GM18505 (cell line): ENCODE measurements around the gene CD83.

Experiments used
- ATAC-seq: cut with Tn5 transposase; IDR thresholded peaks from one replicate; pipeline ENCODE4 v1.9.1; 2021; ENCODE audit not compliant: unreplicated experiment
- POLR2A ChIP-seq: IDR thresholded peaks from 4 replicates; pipeline ENCODE4 v1.6.1; 2011; ENCODE audit warnings: borderline replicate concordance; ENCODE audit not compliant: insufficient read depth, insufficient read length; ENCODE audit errors: extremely low read depth

The CD83 gene

DNA sequence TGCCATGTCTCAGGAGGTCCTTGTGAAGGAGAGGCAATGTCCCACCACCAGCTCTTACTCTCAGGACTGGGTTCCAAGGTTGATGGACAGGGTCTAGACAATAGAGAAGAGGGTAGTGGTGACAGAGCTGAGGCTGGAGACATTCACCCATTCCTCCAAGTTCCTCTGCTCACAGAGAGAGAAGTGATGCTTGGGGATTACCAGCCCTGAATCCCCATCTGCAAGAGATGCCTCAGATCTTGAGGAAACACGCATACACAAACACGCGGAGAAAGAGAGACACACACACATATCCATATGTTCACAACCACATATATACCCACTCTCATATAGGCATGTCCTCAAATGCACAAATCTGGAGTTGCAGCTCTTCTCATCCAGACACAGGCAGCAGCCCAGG, 15.2 kb upstream of the CD83 start:
- ATAC-seq: no peak
- no peak for TF ChIP-seq POLR2A

DNA sequence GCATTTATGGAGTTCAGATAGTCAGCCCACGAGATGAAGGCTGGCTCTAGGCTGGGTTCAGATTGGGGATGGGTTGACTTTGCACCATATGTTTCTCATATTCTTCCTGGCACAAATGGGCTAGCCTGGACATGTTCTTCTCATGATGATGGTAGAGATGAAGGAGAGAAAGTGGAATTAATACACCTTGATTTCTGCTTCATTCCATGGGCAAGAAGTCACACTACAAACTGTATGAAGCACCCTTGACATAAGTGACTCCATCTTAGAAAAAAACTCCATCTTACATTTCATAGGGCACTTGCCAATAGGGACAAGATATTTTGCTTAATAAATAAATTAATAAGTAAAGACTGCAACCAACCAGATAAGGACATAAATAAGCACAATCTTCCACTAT, 12.0 kb upstream of the CD83 start:
- TF ChIP-seq POLR2A: no peak
- no peak for ATAC-seq

GRCh38 chr6:14107000-14107399, 10.6 kb upstream of the CD83 start:
- no peak for ATAC-seq
- no peak for TF ChIP-seq POLR2A

DNA sequence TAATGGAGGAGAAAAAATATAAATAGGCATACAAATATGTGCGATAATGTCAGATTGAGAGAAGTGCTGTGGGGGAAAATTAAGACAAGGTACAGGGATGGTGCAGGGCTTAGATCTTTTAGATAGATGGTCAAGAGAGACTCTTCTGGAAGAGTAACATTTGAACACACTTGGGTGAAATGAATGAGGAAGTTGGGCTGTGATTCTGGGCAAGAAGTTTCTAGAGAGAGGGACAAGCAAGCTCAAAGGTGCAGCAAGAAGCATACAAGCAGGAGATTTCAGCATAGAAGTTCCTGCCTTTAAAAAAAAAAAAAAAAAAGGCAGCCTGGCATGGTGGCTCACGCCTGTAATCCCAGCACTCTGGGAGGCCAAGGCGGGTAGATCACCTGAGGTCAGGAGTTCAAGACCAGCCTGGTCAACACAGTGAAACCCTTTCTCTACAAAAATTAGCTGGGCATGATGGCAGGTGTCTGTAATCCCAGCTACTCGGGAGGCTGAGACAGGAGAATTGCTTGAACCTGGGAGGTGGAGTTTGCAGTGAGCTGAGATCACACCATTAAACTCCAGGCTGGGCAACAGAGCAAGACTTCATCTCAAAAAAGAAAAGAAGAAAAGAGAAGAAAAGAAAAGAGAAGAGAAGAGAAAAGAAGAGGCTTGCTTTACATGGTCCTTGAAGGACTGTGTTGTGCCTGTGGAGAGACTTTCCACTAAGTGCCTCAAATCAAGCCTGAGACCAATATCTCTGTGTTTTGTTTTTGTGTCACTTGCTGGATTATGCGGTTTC, 9.7 kb upstream of the CD83 start:
- no peak for TF ChIP-seq POLR2A
- ATAC-seq: no peak

DNA sequence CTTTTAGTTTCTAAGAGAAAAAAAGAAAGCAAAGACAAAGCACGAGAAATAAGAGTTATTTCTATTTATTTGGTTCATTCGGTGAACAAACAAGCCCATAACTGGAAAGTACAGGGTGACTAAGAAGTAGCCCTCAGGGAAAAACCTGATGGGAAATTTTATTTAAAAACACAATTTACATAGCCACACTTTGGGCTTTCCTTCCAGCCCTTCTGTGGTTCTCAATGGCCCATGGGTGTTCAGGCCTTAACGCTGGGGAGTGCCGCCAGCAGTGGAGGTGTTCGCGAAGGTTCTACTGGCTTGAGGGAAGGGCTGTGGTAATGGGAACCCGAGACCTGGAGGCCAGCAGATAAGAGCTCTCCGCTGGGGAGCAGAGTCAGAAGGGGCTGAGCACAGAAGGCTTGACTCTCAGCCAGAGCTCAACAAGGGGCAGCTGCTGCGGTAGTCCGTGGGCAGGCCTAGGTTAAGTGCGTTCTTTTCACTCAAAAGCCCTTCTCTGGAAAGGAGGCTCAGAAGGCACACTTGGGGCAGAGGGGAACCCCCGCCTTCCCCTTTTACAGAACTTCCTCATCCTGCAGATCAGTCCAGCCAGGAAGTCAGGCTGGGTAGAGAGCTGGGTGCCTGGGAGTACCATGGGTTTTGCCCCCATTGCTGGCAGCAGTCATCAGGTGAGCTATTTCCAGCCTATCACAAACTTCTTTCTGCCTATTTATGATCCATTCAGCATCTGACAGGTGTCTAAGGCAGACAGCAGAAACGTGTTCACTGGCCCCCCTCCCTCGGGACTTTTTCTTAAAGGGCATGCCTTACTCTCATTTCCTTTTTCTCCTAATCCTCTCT, 8.8 kb upstream of the CD83 start:
- peak; percentile 52 for TF ChIP-seq POLR2A
- peak; percentile 76 for ATAC-seq

DNA sequence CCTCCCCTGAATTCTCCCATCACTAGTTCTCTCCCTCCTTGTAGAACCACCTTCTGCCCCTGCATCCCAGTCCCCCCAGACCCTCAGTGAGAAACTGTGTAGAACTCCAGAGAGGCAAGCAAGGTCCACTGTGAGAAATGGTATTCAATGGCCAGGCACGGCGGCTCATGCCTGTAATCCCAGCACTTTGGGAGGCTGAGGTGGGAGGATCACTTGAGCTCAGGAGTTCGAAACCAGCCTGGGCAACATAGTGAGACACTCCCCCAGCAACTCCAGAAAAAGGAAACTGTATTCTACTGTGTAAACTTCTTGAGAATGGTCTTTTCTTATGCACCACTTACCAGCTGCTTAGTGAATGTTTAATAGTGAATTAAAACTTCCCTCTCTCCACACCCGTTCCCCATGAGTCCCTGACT, 8.2 kb upstream of the CD83 start:
- no peak for TF ChIP-seq POLR2A
- ATAC-seq: peak; percentile 8

DNA sequence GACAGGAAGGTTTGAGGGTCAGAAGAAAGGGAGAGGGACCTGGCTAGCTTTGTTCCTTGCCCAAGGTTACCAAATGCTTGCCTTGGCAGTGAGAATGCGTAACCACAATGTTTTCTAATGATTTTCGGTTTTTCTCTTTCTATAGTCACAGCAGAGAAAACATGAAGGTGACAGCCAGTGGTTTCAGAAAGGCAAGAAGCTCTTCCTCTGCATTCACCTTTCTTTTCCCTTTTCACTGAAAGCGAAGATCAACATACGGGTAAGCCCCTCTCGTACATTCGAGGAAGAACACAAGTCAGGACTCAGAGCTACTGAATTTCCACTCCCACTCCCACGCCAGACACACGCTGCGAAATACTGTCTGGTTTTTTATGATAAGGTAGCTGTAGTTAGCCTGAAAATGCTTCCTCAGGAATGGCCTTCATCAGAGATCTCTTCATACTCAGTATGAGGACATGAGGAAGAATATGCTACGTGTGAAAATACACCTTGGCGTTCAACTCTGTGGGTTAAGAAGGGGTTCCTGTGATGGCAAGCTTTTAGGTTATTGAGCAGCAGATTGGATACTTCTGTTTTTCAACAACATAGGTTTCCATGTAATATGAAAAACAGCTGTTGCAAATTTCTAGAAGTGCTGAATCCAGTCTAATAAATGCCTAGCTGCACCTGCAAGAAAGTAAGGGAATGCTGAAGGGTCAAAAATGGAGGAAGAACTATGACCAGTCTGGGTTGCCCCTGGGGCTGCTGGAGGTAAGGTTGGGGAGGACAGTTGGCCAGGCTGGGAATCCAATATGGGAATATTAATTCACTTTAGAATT, 7.4 kb upstream of the CD83 start:
- no peak for TF ChIP-seq POLR2A
- peak; percentile 28 for ATAC-seq

- TF ChIP-seq POLR2A: no peak
- ATAC-seq: no peak
Observed at GRCh38 chr6:14113976-14114375, 3.6 kb upstream of the CD83 start.

GRCh38 chr6:14118091-14118439, 493 bp downstream of the CD83 start:
- no peak for TF ChIP-seq POLR2A
- ATAC-seq: peak; percentile 1

DNA sequence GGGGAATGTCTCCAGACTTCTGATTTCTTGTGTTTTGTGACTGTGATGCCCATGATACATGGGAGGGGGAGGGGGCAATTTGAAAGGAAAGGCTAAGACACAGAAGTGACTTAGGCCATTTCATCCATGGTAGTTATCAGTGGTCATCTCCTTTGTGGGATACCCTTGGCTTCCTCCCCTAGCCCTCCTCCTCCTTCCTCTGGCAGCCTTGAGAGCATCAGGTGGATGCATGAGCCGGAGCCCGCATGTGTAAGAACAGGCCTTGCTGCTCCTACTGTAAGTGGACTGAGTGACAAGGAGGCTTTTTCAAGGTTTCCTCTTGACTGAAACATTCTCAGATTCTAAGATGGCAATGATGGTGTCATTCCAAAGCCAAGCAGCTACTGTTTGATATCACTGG, 874 bp downstream of the CD83 start:
- ATAC-seq: no peak
- TF ChIP-seq POLR2A: no peak

DNA sequence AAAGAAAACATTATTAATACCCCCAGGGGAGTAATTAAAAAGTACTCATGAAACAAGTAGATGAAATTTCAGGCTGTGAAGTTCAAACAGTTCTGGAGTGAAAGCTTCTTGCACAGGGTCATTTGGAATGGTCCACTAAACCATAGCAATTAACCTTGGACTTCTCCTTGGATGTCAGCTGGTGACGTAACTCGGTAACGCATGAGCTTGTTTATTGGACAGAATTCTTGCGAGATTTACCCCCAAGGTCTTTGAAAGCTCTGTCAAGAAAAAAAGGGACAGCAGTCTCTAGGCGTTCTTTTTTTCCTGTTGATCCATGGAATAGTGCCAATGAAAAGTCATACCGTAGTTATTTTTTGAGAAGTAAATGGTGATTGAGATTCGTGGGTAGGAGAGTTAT, 2.2 kb downstream of the CD83 start:
- TF ChIP-seq POLR2A: peak; percentile 42
- no peak for ATAC-seq

DNA sequence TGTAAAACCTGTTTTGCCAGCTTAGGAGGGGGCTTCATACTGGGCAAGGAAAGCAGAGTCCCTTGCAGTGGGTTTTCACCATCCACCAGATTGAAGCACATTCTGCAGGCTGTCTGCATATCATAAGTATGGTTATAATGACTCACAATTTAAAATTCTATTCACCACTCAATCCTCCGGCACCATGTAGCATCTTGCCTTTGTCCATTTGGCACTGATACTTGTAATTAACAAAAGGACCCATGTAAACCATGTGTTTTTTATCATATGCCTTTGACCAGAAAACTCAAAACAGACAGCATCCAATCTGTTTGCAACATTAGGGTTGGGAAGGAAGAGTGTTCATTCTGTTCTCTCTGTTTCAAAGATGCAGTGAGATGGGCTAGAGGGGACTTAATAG, 3.0 kb downstream of the CD83 start:
- TF ChIP-seq POLR2A: no peak
- no peak for ATAC-seq

- TF ChIP-seq POLR2A: peak; percentile 44
- peak; percentile 56 for ATAC-seq
Observed at GRCh38 chr6:14121936-14122344, 4.4 kb downstream of the CD83 start.

- TF ChIP-seq POLR2A: no peak
- ATAC-seq: no peak
Observed at GRCh38 chr6:14123386-14124111, 6.0 kb downstream of the CD83 start.

- peak; percentile 18 for TF ChIP-seq POLR2A
- ATAC-seq: no peak
Observed at GRCh38 chr6:14125346-14125745, 7.8 kb downstream of the CD83 start.
